Astrocyte (in vitro differentiated cells and primary cell): ENCODE measurements around the gene ASB10. TPM values are rescaled to one million over a fixed set of nuclear protein-coding genes. Genes with fewer than 3 reads are reported as not detected.

Experiments used
- DNase-seq: peaks from one replicate; pipeline ENCODE4 v3.0.0-alpha.2; 2010; ENCODE audit warnings: low read depth
- FAIRE-seq: peaks from 2 replicates; lab custom pipeline; 2011; peaks lifted over from hg19 to GRCh38; lab: Jason Lieb, UNC
- H2AFZ ChIP-seq: 2 replicates; pipeline ENCODE4 v1.6.0; 2012; ENCODE audit warnings: low read depth, low read length, inconsistent platforms
- H3K27ac ChIP-seq: 2 replicates; pipeline ENCODE4 v1.5.1; 2011; ENCODE audit warnings: low read depth, low read length, inconsistent platforms
- H3K27me3 ChIP-seq: 2 replicates; pipeline ENCODE4 v1.6.0; 2011; ENCODE audit warnings: low read length, inconsistent platforms; ENCODE audit not compliant: insufficient read depth
- H3K36me3 ChIP-seq: 2 replicates; pipeline ENCODE4 v1.5.1; 2011; ENCODE audit warnings: low read length, inconsistent platforms; ENCODE audit not compliant: insufficient read depth
- H3K4me1 ChIP-seq: 2 replicates; pipeline ENCODE4 v1.5.1; 2011; ENCODE audit warnings: low read length, inconsistent platforms; ENCODE audit not compliant: insufficient read depth
- H3K4me2 ChIP-seq: 2 replicates; pipeline ENCODE4 v1.6.0; 2012; ENCODE audit warnings: low read length, inconsistent platforms
- H3K4me3 ChIP-seq: 2 replicates; pipeline ENCODE4 v1.5.1; 2011; ENCODE audit warnings: low read depth, mild to moderate bottlenecking, low read length, inconsistent platforms; ENCODE audit not compliant: insufficient read depth
- H3K79me2 ChIP-seq: 2 replicates; pipeline ENCODE4 v1.6.0; 2012; ENCODE audit warnings: mild to moderate bottlenecking, low read length, inconsistent platforms; ENCODE audit not compliant: insufficient read depth
- H3K9ac ChIP-seq: 2 replicates; pipeline ENCODE4 v1.6.0; 2012; ENCODE audit warnings: mild to moderate bottlenecking, low read length, inconsistent platforms
- H3K9me3 ChIP-seq: 2 replicates; pipeline ENCODE4 v1.5.1; 2012; ENCODE audit warnings: low read depth, mild to moderate bottlenecking, low read length, inconsistent platforms; ENCODE audit not compliant: insufficient read depth
- H4K20me1 ChIP-seq: 2 replicates; pipeline ENCODE4 v1.6.0; 2012; ENCODE audit warnings: low read length, inconsistent platforms; ENCODE audit not compliant: insufficient read depth
- H3K27ac Mint-ChIP-seq: one replicate; pipeline ENCODE4 v1.8.0; 2021; ENCODE audit warnings: mild to moderate bottlenecking, mixed read lengths; ENCODE audit not compliant: unreplicated experiment
- H3K27me3 Mint-ChIP-seq: one replicate; pipeline ENCODE4 v1.8.0; 2021; ENCODE audit warnings: low read depth, mixed read lengths; ENCODE audit not compliant: unreplicated experiment
- H3K36me3 Mint-ChIP-seq: one replicate; pipeline ENCODE4 v1.8.0; 2021; ENCODE audit warnings: low read depth, mixed read lengths; ENCODE audit not compliant: unreplicated experiment
- H3K4me1 Mint-ChIP-seq: one replicate; pipeline ENCODE4 v1.8.0; 2021; ENCODE audit warnings: low read depth, mixed read lengths; ENCODE audit not compliant: unreplicated experiment
- H3K4me3 Mint-ChIP-seq: one replicate; pipeline ENCODE4 v1.8.0; 2021; ENCODE audit warnings: mild to moderate bottlenecking, moderate library complexity, mixed read lengths; ENCODE audit not compliant: unreplicated experiment
- H3K9me3 Mint-ChIP-seq: one replicate; pipeline ENCODE4 v1.8.0; 2021; ENCODE audit warnings: mild to moderate bottlenecking, mixed read lengths; ENCODE audit not compliant: unreplicated experiment
- EZH2 ChIP-seq: IDR thresholded peaks from 2 replicates; pipeline ENCODE4 v1.6.1; 2012; ENCODE audit warnings: mild to moderate bottlenecking, low read length, inconsistent platforms; ENCODE audit not compliant: insufficient read depth
- total RNA-seq: library from RNA; stranded (reverse); gene quantifications from 2 replicates; pipeline ENCODE4 v1.2.1, GENCODE V29; 2021
- TF ChIP-seq, protein P1 (sequence below): IDR thresholded peaks from 2 replicates; pipeline ENCODE4 v1.5.1; 2011; ENCODE audit warnings: low read depth, mild to moderate bottlenecking, inconsistent platforms, low read length, moderate library complexity; ENCODE audit not compliant: insufficient read depth

ASB10 gene
- total RNA-seq, 1 donor from 2014 or later, result not detected

DNA sequence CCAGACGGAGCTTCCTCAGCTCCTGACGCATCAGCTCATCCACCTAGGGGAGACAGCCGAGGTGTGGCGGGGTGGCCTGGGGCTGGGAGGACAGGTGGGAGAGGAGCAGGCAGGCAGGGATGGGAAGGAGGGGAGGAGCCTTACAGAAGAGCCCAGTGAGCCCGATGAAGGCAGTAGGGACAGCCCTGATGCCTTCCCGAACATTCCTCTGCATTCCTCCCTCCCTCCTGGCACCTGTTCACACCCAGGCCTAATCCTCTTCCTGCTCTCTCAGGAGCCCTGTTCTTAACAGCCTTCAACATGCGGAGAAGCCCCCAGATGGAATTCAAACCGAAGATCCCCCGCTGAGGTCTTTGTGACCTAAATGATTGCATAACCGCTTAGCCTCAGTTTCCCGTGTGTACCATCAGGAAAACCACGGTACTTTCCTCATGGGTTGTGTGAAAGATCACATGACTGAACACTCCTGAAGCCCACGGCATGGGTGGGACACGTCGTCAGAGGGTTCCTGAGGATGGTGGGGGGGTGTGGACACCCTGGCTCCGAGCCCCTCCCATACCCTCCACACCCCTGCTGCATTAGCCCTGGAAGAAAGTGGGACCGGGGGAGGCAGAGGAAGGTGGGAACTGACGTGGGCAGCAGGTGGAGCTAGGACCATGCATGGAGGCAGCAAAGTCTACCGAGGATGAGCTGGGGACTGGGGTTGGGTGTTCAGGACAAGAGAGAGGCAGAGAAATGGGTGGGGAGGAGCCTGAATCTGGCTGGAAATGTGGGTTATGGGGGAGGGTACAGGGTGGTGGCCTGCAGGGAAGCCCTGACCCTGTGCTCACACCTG lies 8.8 kb upstream of the ASB10 start:
- H3K36me3 ChIP-seq, result no peaks in the 10 kb centered on the region
- TF ChIP-seq, protein P1, sequence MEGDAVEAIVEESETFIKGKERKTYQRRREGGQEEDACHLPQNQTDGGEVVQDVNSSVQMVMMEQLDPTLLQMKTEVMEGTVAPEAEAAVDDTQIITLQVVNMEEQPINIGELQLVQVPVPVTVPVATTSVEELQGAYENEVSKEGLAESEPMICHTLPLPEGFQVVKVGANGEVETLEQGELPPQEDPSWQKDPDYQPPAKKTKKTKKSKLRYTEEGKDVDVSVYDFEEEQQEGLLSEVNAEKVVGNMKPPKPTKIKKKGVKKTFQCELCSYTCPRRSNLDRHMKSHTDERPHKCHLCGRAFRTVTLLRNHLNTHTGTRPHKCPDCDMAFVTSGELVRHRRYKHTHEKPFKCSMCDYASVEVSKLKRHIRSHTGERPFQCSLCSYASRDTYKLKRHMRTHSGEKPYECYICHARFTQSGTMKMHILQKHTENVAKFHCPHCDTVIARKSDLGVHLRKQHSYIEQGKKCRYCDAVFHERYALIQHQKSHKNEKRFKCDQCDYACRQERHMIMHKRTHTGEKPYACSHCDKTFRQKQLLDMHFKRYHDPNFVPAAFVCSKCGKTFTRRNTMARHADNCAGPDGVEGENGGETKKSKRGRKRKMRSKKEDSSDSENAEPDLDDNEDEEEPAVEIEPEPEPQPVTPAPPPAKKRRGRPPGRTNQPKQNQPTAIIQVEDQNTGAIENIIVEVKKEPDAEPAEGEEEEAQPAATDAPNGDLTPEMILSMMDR, result no peak
- TF ChIP-seq EZH2, result no peak
- FAIRE-seq (no peak), DNase-seq (no peak)
- no peak overlapping the region for H3K4me3 ChIP-seq
- H3K4me1 ChIP-seq, result no peaks in the 10 kb centered on the region
- no peak overlapping the region for H3K4me2 ChIP-seq
- H4K20me1 ChIP-seq, result no peaks in the 10 kb centered on the region
- Mint-ChIP-seq H3K36me3 (no peaks in the 10 kb centered on the region), H3K4me3 (no peak overlapping the region), H3K27ac (no peak overlapping the region), H3K4me1 (no peaks in the 10 kb centered on the region), H3K9me3 (peaks cover 2% of the 10 kb centered on the region), H3K27me3 (peaks cover 22% of the 10 kb centered on the region)
- no peak overlapping the region for H2AFZ ChIP-seq
- H3K9me3 ChIP-seq, result no peaks in the 10 kb centered on the region
- no peaks in the 10 kb centered on the region for H3K79me2 ChIP-seq
- peaks cover 26% of the 10 kb centered on the region for H3K27me3 ChIP-seq
- H3K27ac ChIP-seq, result no peak overlapping the region
- H3K9ac ChIP-seq, result no peak overlapping the region

DNA sequence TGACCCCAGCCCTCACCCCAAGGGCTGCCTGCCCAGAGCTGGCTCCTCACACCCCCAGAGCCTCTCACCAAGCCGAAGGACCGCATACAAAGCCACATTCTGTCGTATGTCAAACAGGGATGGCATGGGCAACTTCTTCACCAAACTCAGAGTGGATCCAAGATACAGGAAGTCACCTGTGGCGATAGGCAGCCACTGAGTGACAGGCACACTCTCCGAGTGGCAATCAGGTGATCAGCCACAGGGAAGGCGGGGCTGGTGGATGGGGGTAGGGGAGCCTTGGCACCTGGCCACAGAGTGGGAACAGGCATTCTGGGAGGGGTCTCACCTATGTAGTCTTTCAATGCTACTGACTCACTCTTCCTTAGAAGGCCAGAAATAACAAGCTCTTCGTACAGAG lies 7.1 kb upstream of the ASB10 start:
- Histone ChIP-seq H2AFZ (no peak overlapping the region), H3K9ac (no peak overlapping the region), H3K27me3 (peaks cover 31% of the 10 kb centered on the region), H3K9me3 (no peaks in the 10 kb centered on the region), H3K4me2 (no peak overlapping the region), H3K79me2 (no peaks in the 10 kb centered on the region), H3K4me3 (no peak overlapping the region), H4K20me1 (no peaks in the 10 kb centered on the region), H3K27ac (no peak overlapping the region), H3K36me3 (no peaks in the 10 kb centered on the region), H3K4me1 (no peaks in the 10 kb centered on the region)
- TF ChIP-seq, protein P1, result no peak
- no peak for TF ChIP-seq EZH2
- no peak overlapping the region for H3K4me3 Mint-ChIP-seq
- DNase-seq (no peak), FAIRE-seq (no peak)
- H3K27ac Mint-ChIP-seq, result peak overlapping the region; percentile 29
- H3K9me3 Mint-ChIP-seq, result peaks cover 3% of the 10 kb centered on the region
- no peaks in the 10 kb centered on the region for H3K4me1 Mint-ChIP-seq
- H3K36me3 Mint-ChIP-seq, result no peaks in the 10 kb centered on the region
- peaks cover 39% of the 10 kb centered on the region for H3K27me3 Mint-ChIP-seq
